HepG2 (cell line): Measurements from ENCODE around the gene TAS1R1. TPM values are rescaled to one million over a fixed set of nuclear protein-coding genes. Genes with fewer than 3 reads are reported as not detected.

ENCODE experiments used
- ARID2 ChIP-seq: sonication (generic); formaldehyde crosslinking; IDR thresholded peaks from 2 replicates; pipeline ENCODE4 v1.8.1; 2022; ENCODE audit warnings: mild to moderate bottlenecking, missing genetic modification reagents, borderline replicate concordance
- HMGA1 ChIP-seq: sonication (generic); formaldehyde crosslinking; conservative IDR thresholded peaks from 2 replicates; pipeline ENCODE4 v1.4.0; 2020; ENCODE audit warnings: missing genetic modification reagents
- IKZF4 ChIP-seq: sonication (generic); formaldehyde crosslinking; IDR thresholded peaks from 2 replicates; pipeline ENCODE4 v1.5.1; 2020; ENCODE audit warnings: borderline replicate concordance, mild to moderate bottlenecking, low read depth, missing genetic modification reagents; ENCODE audit errors: not compliant biosample characterization
- JARID2 ChIP-seq: sonication (generic); formaldehyde crosslinking; IDR thresholded peaks from 2 replicates; pipeline ENCODE4 v1.8.1; 2023; ENCODE audit warnings: missing genetic modification reagents, inconsistent platforms; ENCODE audit not compliant: insufficient replicate concordance
- KMT2B ChIP-seq: IDR thresholded peaks from 2 replicates; pipeline ENCODE4 v1.6.1; 2016; ENCODE audit warnings: missing genetic modification reagents, missing compliant biosample characterization
- MZF1 ChIP-seq: sonication (generic); formaldehyde crosslinking; IDR thresholded peaks from 2 replicates; pipeline ENCODE4 v1.8.1; 2023; ENCODE audit warnings: mild to moderate bottlenecking, missing genetic modification reagents, borderline replicate concordance
- RFXANK ChIP-seq: IDR thresholded peaks from 2 replicates; pipeline ENCODE4 v1.6.1; 2016
- SIX1 ChIP-seq: sonication (generic); formaldehyde crosslinking; IDR thresholded peaks from 2 replicates; pipeline ENCODE4 v1.4.0; 2020; ENCODE audit warnings: missing genetic modification reagents, borderline replicate concordance
- ZMAT3 ChIP-seq: sonication (generic); formaldehyde crosslinking; conservative IDR thresholded peaks from 2 replicates; pipeline ENCODE4 v1.7.0; 2021; ENCODE audit warnings: missing genetic modification reagents
- ZNF326 ChIP-seq: sonication (generic); formaldehyde crosslinking; IDR thresholded peaks from 2 replicates; pipeline ENCODE4 v1.4.0; 2020; ENCODE audit warnings: missing genetic modification reagents, borderline replicate concordance
- ZNF350 ChIP-seq: sonication (generic); formaldehyde crosslinking; IDR thresholded peaks from 2 replicates; pipeline ENCODE4 v1.4.0; 2020; ENCODE audit warnings: mild to moderate bottlenecking, low read depth, missing genetic modification reagents, borderline replicate concordance
- ZNF367 ChIP-seq: sonication (generic); formaldehyde crosslinking; IDR thresholded peaks from 2 replicates; pipeline ENCODE4 v1.4.0; 2020; ENCODE audit warnings: missing genetic modification reagents, borderline replicate concordance
- ZNF547 ChIP-seq: sonication (generic); formaldehyde crosslinking; IDR thresholded peaks from 2 replicates; pipeline ENCODE4 v1.5.1; 2020; ENCODE audit warnings: mild to moderate bottlenecking, missing genetic modification reagents
- ZNF607 ChIP-seq: sonication (generic); formaldehyde crosslinking; IDR thresholded peaks from 2 replicates; pipeline ENCODE4 v1.5.1; 2020; ENCODE audit warnings: missing genetic modification reagents, mild to moderate bottlenecking, borderline replicate concordance
- ZNF703 ChIP-seq: sonication (generic); formaldehyde crosslinking; IDR thresholded peaks from 2 replicates; pipeline ENCODE4 v1.5.1; 2020; ENCODE audit warnings: missing genetic modification reagents, mild to moderate bottlenecking, moderate library complexity, borderline replicate concordance
- ZNF737 ChIP-seq: sonication (generic); formaldehyde crosslinking; IDR thresholded peaks from 2 replicates; pipeline ENCODE4 v1.5.0; 2020; ENCODE audit warnings: missing genetic modification reagents, mild to moderate bottlenecking, borderline replicate concordance
- ZNF75D ChIP-seq: sonication (generic); formaldehyde crosslinking; IDR thresholded peaks from 2 replicates; pipeline ENCODE4 v1.8.1; 2023; ENCODE audit warnings: missing genetic modification reagents, mild to moderate bottlenecking, borderline replicate concordance
- ZNF772 ChIP-seq: sonication (generic); formaldehyde crosslinking; IDR thresholded peaks from 2 replicates; pipeline ENCODE4 v1.5.0; 2020; ENCODE audit warnings: mild to moderate bottlenecking, missing genetic modification reagents
- ZSCAN22 ChIP-seq: sonication (generic); formaldehyde crosslinking; IDR thresholded peaks from 2 replicates; pipeline ENCODE4 v1.4.0; 2020; ENCODE audit warnings: mild to moderate bottlenecking, missing genetic modification reagents
- polyA plus RNA-seq, 8 experiments: library from polyadenylated mRNA; depleted of rRNA in 3 of 8; stranded (reverse) in 7 of 8; unstranded in 1 of 8; fragments of >200 nt; fragmentation: Illumina TruSeq in 4 of 8; extraction: Trizol in 4 of 8; gene quantifications; 2 replicates each; pipeline versions ENCODE4 v1.2.1 to v1.2.3, GENCODE V29; 2011 to 2016; ENCODE audit warnings: low read depth in 4 of 8, missing spikeins in 1 of 8, mixed read lengths in 1 of 8; ENCODE audit not compliant: insufficient read depth in 1 of 8
- total RNA-seq, 5 experiments: library from RNA; depleted of rRNA; stranded (reverse); fragments of >200 nt; fragmentation: Illumina TruSeq; extraction: Trizol; gene quantifications; 2 replicates each; pipeline ENCODE4 v1.2.3, GENCODE V29; 2016; ENCODE audit warnings: low read depth in 1 of 5
- TF ChIP-seq, protein P1 (sequence below): sonication (generic); formaldehyde crosslinking; IDR thresholded peaks from 2 replicates; pipeline ENCODE4 v1.4.0; 2020; ENCODE audit warnings: missing genetic modification reagents
- TF ChIP-seq, protein P2 (sequence below): sonication (generic); formaldehyde crosslinking; IDR thresholded peaks from 2 replicates; pipeline ENCODE4 v1.8.0; 2022; ENCODE audit warnings: mild to moderate bottlenecking, missing genetic modification reagents, moderate library complexity
- TF ChIP-seq, protein P3 (sequence below): sonication (generic); formaldehyde crosslinking; IDR thresholded peaks from 2 replicates; pipeline ENCODE4 v1.5.0; 2020; ENCODE audit warnings: missing genetic modification reagents
- TF ChIP-seq, protein P4 (sequence below): sonication (generic); formaldehyde crosslinking; IDR thresholded peaks from 2 replicates; pipeline ENCODE4 v1.4.0; 2020; ENCODE audit warnings: missing genetic modification reagents

The TAS1R1 gene
- total and polyA plus RNA-seq, 2 of the 13 experiments (the other 11 are each of a cell fraction or from before 2014, with no cell fraction given), result 1.4 to 1.6 TPM

DNA sequence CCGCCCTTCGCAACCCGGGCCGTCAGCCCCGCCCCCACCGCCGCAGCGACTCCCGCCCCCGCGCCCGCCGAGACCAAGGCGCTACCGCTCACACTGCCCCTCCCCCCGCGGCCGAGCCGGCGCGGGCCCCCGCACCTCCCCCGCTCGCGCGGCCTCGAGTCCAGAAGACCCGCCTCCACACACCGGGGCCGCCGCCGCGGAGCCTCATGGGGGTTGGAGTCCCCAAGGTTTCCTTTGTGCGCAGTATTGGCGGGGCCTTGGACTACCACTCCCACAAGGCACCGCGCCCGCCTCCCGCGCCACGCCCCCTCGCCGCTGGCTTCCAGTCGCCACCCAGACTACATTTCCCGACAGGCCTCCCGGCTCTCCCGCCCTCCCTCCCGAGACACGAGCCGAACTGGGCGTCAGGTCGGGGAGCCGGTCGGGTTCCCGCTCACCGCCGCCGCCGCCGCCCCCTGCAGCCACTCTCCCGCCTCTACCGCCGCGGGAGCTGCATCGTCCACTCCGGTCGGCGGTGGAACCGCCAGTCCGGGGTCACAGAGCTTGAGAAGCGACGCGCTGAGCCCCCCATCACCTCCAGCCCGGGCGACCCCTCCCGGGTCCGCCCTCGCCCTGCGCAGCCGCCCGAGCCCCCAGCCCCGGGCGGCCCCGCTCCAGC is 58.4 kb downstream of the TAS1R1 start, which contains the start of gene PHF13 (continued):
- TF ChIP-seq, protein P1, sequence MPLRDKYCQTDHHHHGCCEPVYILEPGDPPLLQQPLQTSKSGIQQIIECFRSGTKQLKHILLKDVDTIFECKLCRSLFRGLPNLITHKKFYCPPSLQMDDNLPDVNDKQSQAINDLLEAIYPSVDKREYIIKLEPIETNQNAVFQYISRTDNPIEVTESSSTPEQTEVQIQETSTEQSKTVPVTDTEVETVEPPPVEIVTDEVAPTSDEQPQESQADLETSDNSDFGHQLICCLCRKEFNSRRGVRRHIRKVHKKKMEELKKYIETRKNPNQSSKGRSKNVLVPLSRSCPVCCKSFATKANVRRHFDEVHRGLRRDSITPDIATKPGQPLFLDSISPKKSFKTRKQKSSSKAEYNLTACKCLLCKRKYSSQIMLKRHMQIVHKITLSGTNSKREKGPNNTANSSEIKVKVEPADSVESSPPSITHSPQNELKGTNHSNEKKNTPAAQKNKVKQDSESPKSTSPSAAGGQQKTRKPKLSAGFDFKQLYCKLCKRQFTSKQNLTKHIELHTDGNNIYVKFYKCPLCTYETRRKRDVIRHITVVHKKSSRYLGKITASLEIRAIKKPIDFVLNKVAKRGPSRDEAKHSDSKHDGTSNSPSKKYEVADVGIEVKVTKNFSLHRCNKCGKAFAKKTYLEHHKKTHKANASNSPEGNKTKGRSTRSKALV (CRISPR knock-in tag), result no peak
- TF ChIP-seq JARID2, result no peak
- no peak for TF ChIP-seq ZSCAN22
- TF ChIP-seq, protein P2, sequence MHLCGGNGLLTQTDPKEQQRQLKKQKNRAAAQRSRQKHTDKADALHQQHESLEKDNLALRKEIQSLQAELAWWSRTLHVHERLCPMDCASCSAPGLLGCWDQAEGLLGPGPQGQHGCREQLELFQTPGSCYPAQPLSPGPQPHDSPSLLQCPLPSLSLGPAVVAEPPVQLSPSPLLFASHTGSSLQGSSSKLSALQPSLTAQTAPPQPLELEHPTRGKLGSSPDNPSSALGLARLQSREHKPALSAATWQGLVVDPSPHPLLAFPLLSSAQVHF (CRISPR knock-in tag), result no peak
- TF ChIP-seq ZNF350 (CRISPR knock-in tag), result peak; percentile 23; the same call in 1 of the 2 replicates
- TF ChIP-seq ZNF547 (CRISPR knock-in tag), result no peak; the same call in 1 of the 2 replicates
- TF ChIP-seq ZNF737 (CRISPR knock-in tag), result no peak
- TF ChIP-seq IKZF4, result no peak
- no peak for TF ChIP-seq ZNF75D (CRISPR knock-in tag)
- no peak; the same call in 1 of the 2 replicates for TF ChIP-seq ZMAT3
- TF ChIP-seq, protein P3, sequence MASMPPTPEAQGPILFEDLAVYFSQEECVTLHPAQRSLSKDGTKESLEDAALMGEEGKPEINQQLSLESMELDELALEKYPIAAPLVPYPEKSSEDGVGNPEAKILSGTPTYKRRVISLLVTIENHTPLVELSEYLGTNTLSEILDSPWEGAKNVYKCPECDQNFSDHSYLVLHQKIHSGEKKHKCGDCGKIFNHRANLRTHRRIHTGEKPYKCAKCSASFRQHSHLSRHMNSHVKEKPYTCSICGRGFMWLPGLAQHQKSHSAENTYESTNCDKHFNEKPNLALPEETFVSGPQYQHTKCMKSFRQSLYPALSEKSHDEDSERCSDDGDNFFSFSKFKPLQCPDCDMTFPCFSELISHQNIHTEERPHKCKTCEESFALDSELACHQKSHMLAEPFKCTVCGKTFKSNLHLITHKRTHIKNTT (CRISPR knock-in tag), result 0 out of 2 replicates have a peak, but pooled peaks have one; percentile 56
- TF ChIP-seq KMT2B, result peak; percentile 50; the same call in 1 of the 2 replicates
- TF ChIP-seq ZNF607, result peak; percentile 83; the same call in 1 of the 2 replicates
- TF ChIP-seq MZF1 (CRISPR knock-in tag), result no peak
- TF ChIP-seq ZNF326 (CRISPR knock-in tag), result no peak; the same call in 1 of the 2 replicates
- TF ChIP-seq ZNF367 (CRISPR knock-in tag), result no peak
- peak; percentile 77; the same call in 1 of the 2 replicates for TF ChIP-seq ZNF772 (CRISPR knock-in tag)
- no peak for TF ChIP-seq RFXANK (CRISPR knock-in tag)
- TF ChIP-seq ZNF703, result no peak
- TF ChIP-seq, protein P4, sequence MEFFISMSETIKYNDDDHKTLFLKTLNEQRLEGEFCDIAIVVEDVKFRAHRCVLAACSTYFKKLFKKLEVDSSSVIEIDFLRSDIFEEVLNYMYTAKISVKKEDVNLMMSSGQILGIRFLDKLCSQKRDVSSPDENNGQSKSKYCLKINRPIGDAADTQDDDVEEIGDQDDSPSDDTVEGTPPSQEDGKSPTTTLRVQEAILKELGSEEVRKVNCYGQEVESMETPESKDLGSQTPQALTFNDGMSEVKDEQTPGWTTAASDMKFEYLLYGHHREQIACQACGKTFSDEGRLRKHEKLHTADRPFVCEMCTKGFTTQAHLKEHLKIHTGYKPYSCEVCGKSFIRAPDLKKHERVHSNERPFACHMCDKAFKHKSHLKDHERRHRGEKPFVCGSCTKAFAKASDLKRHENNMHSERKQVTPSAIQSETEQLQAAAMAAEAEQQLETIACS (CRISPR knock-in tag), result peak; percentile 90
- no peak for TF ChIP-seq ARID2 (CRISPR knock-in tag)
- no peak for TF ChIP-seq SIX1 (CRISPR knock-in tag)
- no peak for TF ChIP-seq HMGA1 (CRISPR knock-in tag)
